GM12891 (cell line): ENCODE measurements around the gene OTOF.
A peak's percentile ranks its signal among the peaks of the same experiment; 100 is the strongest.
"Not testable (repeated sequence)": the region's sequence is repeated elsewhere in the genome, so short reads cannot be mapped to it uniquely, and the experiment has no call there.

Experiments used
- DNase-seq: peaks from one replicate; pipeline ENCODE4 v3.0.0; 2011; ENCODE audit warnings: low spot score; ENCODE audit not compliant: insufficient read length
- FAIRE-seq: peaks from 2 replicates; lab custom pipeline; 2011; peaks lifted over from hg19 to GRCh38; lab: Jason Lieb, UNC
- PAX5 ChIP-seq: IDR thresholded peaks from 2 replicates; pipeline ENCODE4 v1.6.1; 2011; ENCODE audit warnings: low read length, moderate library complexity, mild to moderate bottlenecking; ENCODE audit not compliant: insufficient read depth, severe bottlenecking
- POLR2A ChIP-seq: IDR thresholded peaks from 2 replicates; pipeline ENCODE4 v1.6.1; 2011; ENCODE audit warnings: low read depth, low read length, control low read depth
- POLR2AphosphoS5 ChIP-seq: IDR thresholded peaks from 2 replicates; pipeline ENCODE4 v1.6.1; 2011; ENCODE audit warnings: low read depth, low read length, control low read depth
- POU2F2 ChIP-seq: IDR thresholded peaks from 2 replicates; pipeline ENCODE4 v1.6.1; 2011; ENCODE audit warnings: low read depth, mild to moderate bottlenecking, control low read depth, low read length, moderate library complexity
- SPI1 ChIP-seq: IDR thresholded peaks from 2 replicates; pipeline ENCODE4 v1.6.1; 2011; ENCODE audit warnings: low read depth, low read length, control low read depth
- TAF1 ChIP-seq: IDR thresholded peaks from 2 replicates; pipeline ENCODE4 v1.6.1; 2011; ENCODE audit warnings: low read depth, low read length, control low read depth

Gene OTOF

GRCh38 chr2:26475037-26475436 is 2.9 kb downstream of the OTOF start:
- DNase-seq (no peak), FAIRE-seq (no peak)
- TF ChIP-seq TAF1 (no peak), SPI1 (no peak), PAX5 (no peak), POU2F2 (no peak), POLR2AphosphoS5 (no peak), POLR2A (no peak)

GRCh38 chr2:26474261-26474785 is 3.6 kb downstream of the OTOF start:
- TF ChIP-seq POLR2A = no peak
- no peak for TF ChIP-seq POLR2AphosphoS5
- TF ChIP-seq PAX5 = no peak
- TF ChIP-seq TAF1 = no peak
- no peak for TF ChIP-seq SPI1
- no peak for TF ChIP-seq POU2F2
- DNase-seq (no peak), FAIRE-seq (no peak)

GRCh38 chr2:26473796-26474195 is 4.1 kb downstream of the OTOF start:
- FAIRE-seq (no peak), DNase-seq (no peak)
- TF ChIP-seq PAX5 (no peak), POU2F2 (no peak), SPI1 (no peak), POLR2A (no peak)

- FAIRE-seq (no peak), DNase-seq (no peak)
- TF ChIP-seq POLR2A (no peak), TAF1 (no peak)
These were observed 4.9 kb downstream of the OTOF start for GRCh38 chr2:26472821-26473655.

- DNase-seq (no peak), FAIRE-seq (peak; percentile 81)
- TF ChIP-seq PAX5 = no peak
- no peak for TF ChIP-seq TAF1
- no peak for TF ChIP-seq SPI1
- TF ChIP-seq POLR2A = no peak
- TF ChIP-seq POU2F2 = no peak
- TF ChIP-seq POLR2AphosphoS5 = no peak
These were observed 5.9 kb downstream of the OTOF start for GRCh38 chr2:26471766-26472706.

- no peak for FAIRE-seq
- TF ChIP-seq POLR2A = no peak
- no peak for TF ChIP-seq POU2F2
- no peak for TF ChIP-seq PAX5
- DNase-seq = no peak
These were observed 6.6 kb downstream of the OTOF start for GRCh38 chr2:26471289-26471688.

GRCh38 chr2:26470601-26471260 is 7.2 kb downstream of the OTOF start:
- DNase-seq (no peak), FAIRE-seq (no peak)
- TF ChIP-seq TAF1 = no peak
- no peak for TF ChIP-seq PAX5

GRCh38 chr2:26469955-26470354 is 8.0 kb downstream of the OTOF start:
- FAIRE-seq = no peak
- TF ChIP-seq POLR2A (no peak), POU2F2 (no peak), PAX5 (no peak), TAF1 (no peak), SPI1 (no peak), POLR2AphosphoS5 (no peak)
- no peak for DNase-seq

GRCh38 chr2:26469092-26469710 is 8.7 kb downstream of the OTOF start:
- FAIRE-seq (peak; percentile 97), DNase-seq (peak; percentile 81)
- TF ChIP-seq POLR2AphosphoS5 = no peak
- no peak for TF ChIP-seq PAX5
- TF ChIP-seq TAF1 = no peak
- TF ChIP-seq POU2F2 = no peak
- no peak for TF ChIP-seq POLR2A
- TF ChIP-seq SPI1 = no peak

GRCh38 chr2:26468544-26468943 is 9.4 kb downstream of the OTOF start:
- DNase-seq, FAIRE-seq: not testable (repeated sequence)
